Fibroblast of skin of abdomen (primary cell): ENCODE measurements around the gene NHSL2.
A peak's percentile ranks its signal among the peaks of the same experiment; 100 is the strongest.
"Not testable (repeated sequence)": the region's sequence is repeated elsewhere in the genome, so short reads cannot be mapped to it uniquely, and the experiment has no call there.

ENCODE experiments used
- DNase-seq: peaks from one replicate; pipeline ENCODE4 v3.0.0-alpha.2; 2013

NHSL2 gene

GRCh38 chrX:71923516-71923915, 12.9 kb downstream of the NHSL2 start:
- DNase-seq, result no peak

GRCh38 chrX:71927040-71927439, 16.4 kb downstream of the NHSL2 start:
- DNase-seq, result no peak

GRCh38 chrX:71928856-71929255, 18.2 kb downstream of the NHSL2 start:
- DNase-seq, result no peak

GRCh38 chrX:71930298-71930697, 19.7 kb downstream of the NHSL2 start:
- DNase-seq, result peak; percentile 68

GRCh38 chrX:71935476-71935875, 24.8 kb downstream of the NHSL2 start:
- DNase-seq, result no peak

GRCh38 chrX:71936632-71937031, 26.0 kb downstream of the NHSL2 start:
- no peak for DNase-seq

- no peak for DNase-seq
These were observed 27.7 kb downstream of the NHSL2 start for GRCh38 chrX:71938371-71938770.

GRCh38 chrX:71941145-71941544, 30.5 kb downstream of the NHSL2 start:
- no peak for DNase-seq

- DNase-seq, result peak; percentile 85
These were observed 31.1 kb downstream of the NHSL2 start for GRCh38 chrX:71941776-71942175.

GRCh38 chrX:71944369-71944768, 33.7 kb downstream of the NHSL2 start:
- DNase-seq, result no peak

DNA sequence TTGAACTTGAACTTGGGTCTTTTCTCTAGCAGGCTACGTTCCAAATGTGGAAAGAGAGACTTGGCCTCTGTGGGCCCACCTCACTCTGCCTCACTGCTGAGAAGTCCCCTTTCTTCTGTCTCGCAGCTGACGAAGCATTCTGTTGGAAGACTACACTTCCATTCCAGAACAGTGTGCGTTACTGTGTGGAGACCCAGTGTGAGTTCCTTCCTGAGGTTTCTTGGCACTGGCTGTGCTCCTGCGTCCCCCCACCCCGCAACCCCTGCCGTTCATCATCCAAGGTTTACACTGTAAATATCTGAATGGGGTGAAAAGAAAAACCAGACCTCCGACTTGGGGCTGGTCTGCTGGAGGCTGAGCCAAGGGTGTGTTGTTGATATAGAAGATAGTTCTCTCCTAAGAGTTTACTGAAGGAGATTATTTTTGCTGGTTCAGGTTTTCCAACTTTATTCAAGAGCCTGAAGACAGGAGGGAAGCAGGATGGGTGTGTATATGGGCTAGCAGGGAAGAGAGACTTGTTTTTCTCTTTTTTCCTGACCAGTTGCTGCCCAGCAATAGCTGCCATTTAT, 34.7 kb downstream of the NHSL2 start:
- DNase-seq, result no peak

DNA sequence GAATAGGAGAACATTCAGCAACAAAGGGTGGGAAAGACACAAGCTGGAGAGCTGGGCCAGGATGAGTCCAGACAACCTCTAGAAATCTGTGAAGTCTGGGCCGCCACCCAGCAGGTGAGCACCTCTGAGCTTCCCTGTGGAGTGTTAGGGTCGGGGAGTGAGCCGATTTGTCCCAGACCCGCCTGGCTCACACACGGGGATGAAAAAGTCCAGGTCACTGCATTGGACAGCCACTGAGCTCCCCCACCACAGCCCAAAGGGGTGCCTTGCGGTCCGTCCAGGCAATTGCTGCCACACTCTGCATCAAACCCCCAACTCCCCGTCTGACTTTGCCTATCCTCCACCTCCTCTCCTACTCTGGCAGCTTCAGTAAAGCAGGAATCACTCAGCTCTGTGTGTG, 38.7 kb downstream of the NHSL2 start:
- DNase-seq, result no peak

GRCh38 chrX:71949844-71950445, 39.3 kb downstream of the NHSL2 start:
- DNase-seq, result no peak

DNA sequence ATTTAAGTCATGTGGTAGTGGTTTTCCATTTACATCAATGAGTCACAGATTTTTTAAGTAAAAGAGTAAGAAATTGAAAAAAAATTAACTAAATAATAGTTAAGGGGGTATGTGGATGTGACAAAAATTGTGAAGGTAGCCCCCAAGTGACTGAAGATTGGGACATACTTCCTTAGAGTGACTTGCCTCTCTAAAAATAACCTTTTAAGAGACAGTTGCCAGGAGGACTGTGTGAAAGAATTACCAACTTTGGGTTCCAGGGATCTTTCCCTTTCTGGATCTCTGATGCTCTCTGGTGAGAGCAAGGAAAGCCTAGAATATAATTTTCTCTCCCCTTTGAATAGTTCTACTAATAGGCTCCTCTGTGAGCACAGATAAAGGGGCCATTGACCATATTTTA, 42.7 kb downstream of the NHSL2 start:
- DNase-seq, result no peak

- DNase-seq, result no peak
These were observed 43.3 kb downstream of the NHSL2 start for GRCh38 chrX:71953946-71954345.

- DNase-seq, result no peak
These were observed 43.8 kb downstream of the NHSL2 start for GRCh38 chrX:71954458-71954857.

DNA sequence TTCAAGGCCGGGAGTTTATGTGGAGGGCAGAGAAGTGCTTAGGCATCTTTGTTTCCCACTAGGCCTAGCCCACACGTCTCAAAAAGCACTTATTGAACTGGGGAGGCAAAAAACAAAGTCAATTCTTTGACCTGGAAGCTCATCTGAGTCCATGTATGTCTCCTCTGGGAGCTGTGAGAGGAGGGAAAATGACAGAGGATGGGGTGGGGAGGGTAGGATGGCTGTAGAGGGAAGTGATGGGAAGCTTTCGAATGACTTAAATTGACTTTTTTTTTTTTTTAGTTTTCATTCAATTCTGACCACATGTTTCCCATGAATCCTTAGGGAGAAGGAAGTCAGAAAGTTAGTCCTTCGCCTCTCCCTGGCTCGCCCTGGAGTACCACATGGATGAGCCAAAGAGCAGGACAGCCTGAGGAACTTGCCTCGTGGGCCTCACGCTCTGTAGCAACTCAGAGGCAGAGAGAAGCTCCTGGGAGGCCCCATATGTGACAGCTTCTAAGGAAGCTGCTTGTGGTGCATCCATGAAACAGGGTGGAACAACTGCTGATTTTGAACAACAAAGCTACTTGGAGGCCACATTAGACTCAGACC, 45.0 kb downstream of the NHSL2 start:
- DNase-seq, result no peak

DNA sequence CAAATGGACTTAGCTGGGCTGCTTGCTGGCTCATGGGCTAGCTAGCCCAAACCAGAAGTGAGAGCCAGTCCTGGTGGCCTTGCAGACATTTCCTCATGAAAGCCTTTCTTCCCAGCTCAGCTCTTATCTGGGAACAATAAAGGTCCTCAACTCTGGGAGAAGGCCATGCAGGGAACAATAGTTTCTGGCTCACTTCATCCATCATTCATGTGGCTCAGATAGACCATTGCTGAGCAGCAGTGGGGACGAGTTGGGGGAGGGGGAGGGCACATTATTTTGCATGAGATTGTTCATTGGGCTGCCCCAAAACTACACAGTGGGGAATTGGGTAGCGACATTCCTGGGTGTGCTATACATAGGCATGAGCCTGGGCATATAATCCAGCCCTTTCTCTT, 47.6 kb downstream of the NHSL2 start:
- DNase-seq, result no peak

GRCh38 chrX:71964184-71964583, 53.5 kb downstream of the NHSL2 start:
- DNase-seq, result not testable (repeated sequence)

DNA sequence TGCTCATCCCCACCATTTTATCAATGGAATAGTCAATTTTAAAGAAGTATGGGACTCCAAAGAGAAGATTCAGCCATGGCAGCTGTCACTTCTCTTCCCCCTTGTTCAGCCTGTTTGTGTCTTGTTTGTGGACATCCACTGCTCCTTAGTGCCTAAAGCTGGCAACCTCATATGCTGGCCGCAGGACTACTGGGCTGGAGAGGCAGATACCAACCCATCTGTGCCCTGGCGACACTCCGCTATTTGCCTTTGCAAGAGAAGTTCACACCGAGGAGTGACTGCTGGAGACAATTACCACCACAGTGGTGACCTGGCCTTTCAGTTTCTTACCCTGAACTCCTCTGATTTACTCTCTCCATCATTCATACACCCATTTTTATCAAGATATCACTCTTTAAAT, 64.3 kb downstream of the NHSL2 start:
- no peak for DNase-seq

GRCh38 chrX:71976753-71977152, 66.1 kb downstream of the NHSL2 start:
- no peak for DNase-seq

- no peak for DNase-seq
These were observed 67.5 kb downstream of the NHSL2 start for GRCh38 chrX:71978164-71978563.

GRCh38 chrX:71989768-71990426, 79.3 kb downstream of the NHSL2 start:
- peak; percentile 72 for DNase-seq

DNA sequence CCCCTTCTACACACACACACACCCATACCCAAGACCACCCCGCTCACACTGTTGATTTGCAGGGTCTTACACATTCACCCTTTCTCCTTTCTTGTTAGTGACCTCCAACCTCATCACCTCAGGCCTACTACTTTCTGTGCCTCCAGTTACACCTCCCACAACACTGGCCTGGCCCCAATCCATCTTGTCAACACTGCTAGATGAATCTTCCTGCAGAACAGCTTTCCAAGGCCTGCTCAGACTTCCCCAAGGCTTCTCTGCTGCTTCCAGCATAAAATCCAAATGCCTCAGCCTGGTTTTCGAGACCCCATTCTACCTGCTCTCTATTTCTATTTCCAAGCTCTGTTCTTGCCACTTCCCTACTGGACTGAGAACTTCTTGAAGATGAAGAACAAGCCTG, 79.9 kb downstream of the NHSL2 start:
- DNase-seq, result no peak
